ENCODE results near the gene LAMA2. TPM values are rescaled to one million over a fixed set of nuclear protein-coding genes. Genes with fewer than 3 reads are reported as not detected.

The LAMA2 gene
- total and polyA plus RNA-seq, 2 donors (not counting 3 experiments of a cell fraction or from before 2014, with no cell fraction given), result 0.51 to 0.75 TPM

- no peak overlapping the region for H3K4me3 ChIP-seq (replicated peaks in 1 of 3; ENCODE audit: insufficient read depth in 1 of 3, low read depth in 1 of 3, low read length in 3 of 3)
- TF ChIP-seq JUN (IDR thresholded peaks at IDR 0.05; ENCODE audit: borderline replicate concordance, insufficient read depth, insufficient read length, low read depth) (no peak), POLR2A (IDR thresholded peaks at IDR 0.05; ENCODE audit: low read depth, low read length) (no peak), EZH2 (IDR thresholded peaks at IDR 0.05; ENCODE audit: borderline replicate concordance, low read depth, low read length, severe bottlenecking) (no peak), GATA2 (IDR thresholded peaks at IDR 0.05; ENCODE audit: insufficient read depth, insufficient read length, low read depth, low read length) (no peak), MAX (IDR thresholded peaks at IDR 0.05; ENCODE audit: insufficient read depth, insufficient read length) (no peak), MYC (IDR thresholded peaks at IDR 0.05; ENCODE audit: low read depth, low read length) (no peak), POLR2AphosphoS5 (IDR thresholded peaks at IDR 0.05; ENCODE audit: insufficient read depth, low read depth, low read length) (no peak), CTCF (IDR thresholded peaks at IDR 0.05; ENCODE audit: extremely low read depth in 1 of 2, insufficient read depth in 1 of 2, low read depth in 1 of 2, low read length in 2 of 2) (no peak), FOS (IDR thresholded peaks at IDR 0.05; ENCODE audit: borderline replicate concordance, insufficient read depth, low read length) (no peak)
- H3K9me1 ChIP-seq (replicated peaks; ENCODE audit: control insufficient read depth, extremely low read depth, insufficient read depth, low read length), result no peaks in the 10 kb centered on the region
- no peak overlapping the region for H3K27ac ChIP-seq (ENCODE audit: insufficient read depth, low read depth, low read length)
- DNase-seq (ENCODE audit: low read depth, low spot score), result no peak
- no peaks in the 10 kb centered on the region for H3K36me3 ChIP-seq (ENCODE audit: control insufficient read depth in 2 of 2, extremely low read depth in 1 of 2, insufficient read depth in 2 of 2, low read length in 2 of 2)
- no peak overlapping the region for H2AFZ ChIP-seq (ENCODE audit: low read depth, low read length)
- intact Hi-C loops (cut with micrococcal nuclease) (loop anchor here (2.0 to 5.0 kb wide), 2 partner anchors 69 to 395 kb away; no protein-coding TSS in a partner anchor), dilution Hi-C loops (cut with MboI; ENCODE audit: extremely low pct_ligation_motif_present, low sequenced_read_pairs) (no loop called here)
- no peak overlapping the region for H3K4me2 ChIP-seq (ENCODE audit: insufficient read depth, low read length)
- peaks cover 48% of the 10 kb centered on the region for H3K4me1 ChIP-seq (ENCODE audit: control insufficient read depth, extremely low read depth, insufficient read depth, low read length)
- H3K9me3 ChIP-seq (replicated peaks; ENCODE audit: control insufficient read depth, insufficient read depth, low read length), result no peaks in the 10 kb centered on the region
- H3K27me3 ChIP-seq (ENCODE audit: control insufficient read depth in 2 of 2, insufficient read depth in 2 of 2, low read length in 2 of 2), result no peaks in the 10 kb centered on the region
- H3K79me2 ChIP-seq (ENCODE audit: control insufficient read depth, insufficient read depth, low read length), result no peaks in the 10 kb centered on the region
- no TSS peak for BruUV-seq (replicated peaks)
- no peak overlapping the region for H3K9ac ChIP-seq (replicated peaks; ENCODE audit: extremely low read depth, insufficient read depth, low read length)
- H4K20me1 ChIP-seq (replicated peaks; ENCODE audit: control insufficient read depth, extremely low read depth, insufficient read depth, low read length), result no peaks in the 10 kb centered on the region
- ChIA-PET POLR2A (no interaction called here), CTCF (interaction anchor here (0.8 to 3.2 kb wide), 10 partner anchors 19 to 524 kb away, joined by 3 to 52 read pairs (median 5); no protein-coding TSS in a partner anchor)
- FAIRE-seq, result no peak
These were observed 614.8 kb downstream of the LAMA2 start for GRCh38 chr6:129497481-129498441.

Measured in endothelial cell of umbilical vein (primary cell).